Fibroblast of skin of scalp (primary cell): ENCODE measurements around the gene RELCH. TPM values are rescaled to one million over a fixed set of nuclear protein-coding genes. Genes with fewer than 3 reads are reported as not detected.
"Not testable (repeated sequence)": the region's sequence is repeated elsewhere in the genome, so short reads cannot be mapped to it uniquely, and the experiment has no call there.

Experiments used
- DNase-seq: peaks from one replicate; pipeline ENCODE4 v3.0.0-alpha.2; 2013
- polyA plus RNA-seq, 2 experiments: library from polyadenylated mRNA; unstranded; fragments of 120-200 nt; gene quantifications; one replicate each; pipeline ENCODE4 v1.2.1, GENCODE V29; 2013; ENCODE audit not compliant: insufficient read length in 2 of 2

RELCH gene
- polyA plus RNA-seq (2013, experiment 1 of 2; ENCODE audit: insufficient read length), result 14.7 TPM
- polyA plus RNA-seq (2013, experiment 2 of 2; ENCODE audit: insufficient read length), result 13.6 TPM

- DNase-seq, result peak; percentile 99
Measured at GRCh38 chr18:62186774-62187542, at the start of gene RELCH, which contains the start of gene PIGN. RELCH (plus strand) TSS chr18:62187255; CDS start chr18:62187506, 251 bp downstream. PIGN (minus strand) TSS chr18:62187056; CDS start chr18:62161353, 25,703 bp downstream.

GRCh38 chr18:62138461-62139235 is 48.4 kb upstream of the RELCH start:
- no peak for DNase-seq

GRCh38 chr18:62140259-62140658 is 46.8 kb upstream of the RELCH start:
- DNase-seq, result no peak

GRCh38 chr18:62144338-62144737 is 42.7 kb upstream of the RELCH start:
- DNase-seq, result no peak

GRCh38 chr18:62151068-62151771 is 35.8 kb upstream of the RELCH start:
- no peak for DNase-seq

- DNase-seq, result no peak
Measured at GRCh38 chr18:62152844-62153243, 34.2 kb upstream of the RELCH start.

- no peak for DNase-seq
Measured at GRCh38 chr18:62157843-62158242, 29.2 kb upstream of the RELCH start.

- no peak for DNase-seq
Measured at GRCh38 chr18:62164310-62164709, 22.7 kb upstream of the RELCH start.

GRCh38 chr18:62164855-62165487 is 22.1 kb upstream of the RELCH start:
- DNase-seq, result no peak

- no peak for DNase-seq
Measured at GRCh38 chr18:62165583-62165982, 21.5 kb upstream of the RELCH start.

GRCh38 chr18:62166524-62166923 is 20.5 kb upstream of the RELCH start:
- not testable (repeated sequence) for DNase-seq

GRCh38 chr18:62170857-62171256 is 16.2 kb upstream of the RELCH start:
- DNase-seq, result no peak

- DNase-seq, result no peak
Measured at GRCh38 chr18:62172298-62172697, 14.8 kb upstream of the RELCH start.

- no peak for DNase-seq
Measured at GRCh38 chr18:62175521-62175920, 11.5 kb upstream of the RELCH start.

GRCh38 chr18:62177271-62177670 is 9.8 kb upstream of the RELCH start:
- no peak for DNase-seq

- no peak for DNase-seq
Measured at GRCh38 chr18:62179213-62179612, 7.8 kb upstream of the RELCH start.

- no peak for DNase-seq
Measured at GRCh38 chr18:62182220-62182619, 4.8 kb upstream of the RELCH start.

GRCh38 chr18:62183578-62184195 is 3.4 kb upstream of the RELCH start:
- peak; percentile 55 for DNase-seq

GRCh38 chr18:62186499-62186773 is 619 bp upstream of the RELCH start:
- DNase-seq, result peak; percentile 34

GRCh38 chr18:62187543-62188510 is 772 bp downstream of the RELCH start:
- DNase-seq, result peak; percentile 20

- DNase-seq, result no peak
Measured at GRCh38 chr18:62189208-62189607, 2.2 kb downstream of the RELCH start.
